ENCODE measurements around the gene ARHGEF19. TPM values are rescaled to one million over a fixed set of nuclear protein-coding genes. Genes with fewer than 3 reads are reported as not detected.

Gene ARHGEF19
- total and polyA plus RNA-seq, 10 of the 15 experiments (the other 5 are each of a cell fraction or from before 2014, with no cell fraction given): 0.15 to 2.9 (median 0.67) TPM; not detected in 1

- TF ChIP-seq TCF7 (IDR thresholded peaks at IDR 0.05; ENCODE audit: borderline replicate concordance) (no peak), RAD51 (IDR thresholded peaks at IDR 0.05) (no peak; the same call in 1 of the 2 replicates), SUZ12 (IDR thresholded peaks at IDR 0.05; ENCODE audit: unreplicated experiment) (no peak), MYC (IDR thresholded peaks at IDR 0.05; ENCODE audit: insufficient read depth, insufficient read length, insufficient replicate concordance, low read length, severe bottlenecking) (peak; percentile 64), HCFC1 (IDR thresholded peaks at IDR 0.05; ENCODE audit: low read length) (no peak; the same call in 1 of the 2 replicates), JUND (IDR thresholded peaks at IDR 0.05; ENCODE audit: low read depth, low read length) (no peak), E4F1 (IDR thresholded peaks at IDR 0.05; ENCODE audit: borderline replicate concordance, partially characterized antibody) (no peak), HDGF (IDR thresholded peaks at IDR 0.05) (no peak), ELK1 (IDR thresholded peaks at IDR 0.05; ENCODE audit: low read depth, low read length) (peak; percentile 69; the same call in 1 of the 2 replicates), CBX3 (IDR thresholded peaks at IDR 0.05; ENCODE audit: borderline replicate concordance, low read depth) (no peak), KLF5 (IDR thresholded peaks at IDR 0.05; ENCODE audit: partially characterized antibody) (no peak), ZNF207 (IDR thresholded peaks at IDR 0.05; ENCODE audit: borderline replicate concordance) (no peak), STAT3 (IDR thresholded peaks at IDR 0.05; ENCODE audit: low read depth, low read length) (no peak), CBFB (IDR thresholded peaks at IDR 0.05; ENCODE audit: low read depth) (no peak), CUX1 (IDR thresholded peaks at IDR 0.05; ENCODE audit: insufficient replicate concordance, low read depth, low read length) (no peak), SUPT20H (IDR thresholded peaks at IDR 0.05; ENCODE audit: borderline replicate concordance, control insufficient read depth, low read depth, low read length) (no peak), BCL11A (IDR thresholded peaks at IDR 0.05; ENCODE audit: low read depth, low read length) (no peak), PML (IDR thresholded peaks at IDR 0.05; ENCODE audit: low read length) (no peak)
- TF ChIP-seq, protein P1, sequence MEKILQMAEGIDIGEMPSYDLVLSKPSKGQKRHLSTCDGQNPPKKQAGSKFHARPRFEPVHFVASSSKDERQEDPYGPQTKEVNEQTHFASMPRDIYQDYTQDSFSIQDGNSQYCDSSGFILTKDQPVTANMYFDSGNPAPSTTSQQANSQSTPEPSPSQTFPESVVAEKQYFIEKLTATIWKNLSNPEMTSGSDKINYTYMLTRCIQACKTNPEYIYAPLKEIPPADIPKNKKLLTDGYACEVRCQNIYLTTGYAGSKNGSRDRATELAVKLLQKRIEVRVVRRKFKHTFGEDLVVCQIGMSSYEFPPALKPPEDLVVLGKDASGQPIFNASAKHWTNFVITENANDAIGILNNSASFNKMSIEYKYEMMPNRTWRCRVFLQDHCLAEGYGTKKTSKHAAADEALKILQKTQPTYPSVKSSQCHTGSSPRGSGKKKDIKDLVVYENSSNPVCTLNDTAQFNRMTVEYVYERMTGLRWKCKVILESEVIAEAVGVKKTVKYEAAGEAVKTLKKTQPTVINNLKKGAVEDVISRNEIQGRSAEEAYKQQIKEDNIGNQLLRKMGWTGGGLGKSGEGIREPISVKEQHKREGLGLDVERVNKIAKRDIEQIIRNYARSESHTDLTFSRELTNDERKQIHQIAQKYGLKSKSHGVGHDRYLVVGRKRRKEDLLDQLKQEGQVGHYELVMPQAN (conservative IDR thresholded peaks at IDR 0.05): peak; percentile 78
Observed at GRCh38 chr1:16236511-16237342, 24.3 kb upstream of the ARHGEF19 start, which contains the start of gene CPLANE2 (continued).

All from GM12878 (cell line).